K562 (cell line): Measurements from ENCODE around the gene CBFA2T3. TPM values are rescaled to one million over a fixed set of nuclear protein-coding genes. Genes with fewer than 3 reads are reported as not detected.

Experiments used
- ATAC-seq: fragments of 200-7000 bp; cut with Tn5 transposase; 3 replicates; pipeline ENCODE4 v1.9.1; 2020; ENCODE audit warnings: moderate library complexity
- BruUV-seq: library from RNA; stranded (reverse); fragments of 400-500 nt; replicated peaks from 2 replicates; lab custom pipeline; 2021; lab: Mats Ljungman, UMichigan
- CTCF ChIA-PET: fragments of 300-600 bp; formaldehyde crosslinking; extraction: SDS; loops from one replicate; lab custom pipeline; 2021; ENCODE audit warnings: low intra/inter-chr PET ratio; lab: Yijun Ruan, JAX
- POLR2A ChIA-PET: fragments of 300-600, 350-650 bp; sonication (Branson Sonifier 250); formaldehyde crosslinking; extraction: SDS; loops from one replicate; lab custom pipeline; 2021; ENCODE audit warnings: antibody characterized with exemption, inconsistent platforms; lab: Yijun Ruan, JAX
- DNase-seq, 4 experiments: peaks; one replicate each; pipeline versions ENCODE4 v3.0.0 to v3.0.0-alpha.2; 2011 to 2018; ENCODE audit warnings: low spot score in 3 of 4, mixed read lengths in 3 of 4; ENCODE audit errors: extremely low read depth in 1 of 4
- FAIRE-seq: peaks from 2 replicates; lab custom pipeline; 2011; peaks lifted over from hg19 to GRCh38; lab: Jason Lieb, UNC
- H2AFZ ChIP-seq: 2 replicates; pipeline ENCODE4 v1.6.0; 2011; ENCODE audit warnings: low read depth, low read length, control low read depth, inconsistent platforms
- H3K27ac ChIP-seq: fragments of 200-600 bp; 3 replicates; pipeline ENCODE4 v1.8.0; 2011; ENCODE audit warnings: low read depth, mild to moderate bottlenecking, control low read depth, inconsistent platforms, low read length, moderate library complexity, mixed read lengths; ENCODE audit errors: extremely low read depth
- H3K27me3 ChIP-seq, 2 experiments: fragments of 300-600 bp in 1 of 2; 2 replicates in 1 of 2; 3 replicates in 1 of 2; pipeline versions ENCODE4 v1.6.0 to v1.8.0; 2011; ENCODE audit warnings: inconsistent platforms in 2 of 2, low read length in 2 of 2, mild to moderate bottlenecking in 1 of 2, mixed read lengths in 1 of 2, moderate library complexity in 1 of 2; ENCODE audit not compliant: control insufficient read depth in 2 of 2, insufficient read depth in 2 of 2
- H3K36me3 ChIP-seq: fragments of 300-600 bp; 3 replicates; pipeline ENCODE4 v1.8.0; 2011; ENCODE audit warnings: mild to moderate bottlenecking, low read length, inconsistent platforms; ENCODE audit not compliant: control insufficient read depth, insufficient read depth
- H3K4me1 ChIP-seq, 2 experiments: fragments of 200-600 bp in 1 of 2; replicated peaks in 1 of 2; 2 replicates in 1 of 2; 3 replicates in 1 of 2; pipeline versions ENCODE4 v1.5.1 to v1.8.0; 2011; ENCODE audit warnings: inconsistent platforms in 2 of 2, low read length in 2 of 2, mild to moderate bottlenecking in 1 of 2, mixed read lengths in 1 of 2, moderate library complexity in 1 of 2; ENCODE audit not compliant: control insufficient read depth in 2 of 2, insufficient read depth in 2 of 2
- H3K4me2 ChIP-seq: 2 replicates; pipeline ENCODE4 v1.6.1; 2011; ENCODE audit warnings: low read length, control low read depth, inconsistent platforms, mixed read lengths; ENCODE audit not compliant: insufficient read depth
- H3K4me3 ChIP-seq: fragments of 200-600 bp; sonication (generic), shearing (Covaris generic); 2 replicates; pipeline ENCODE4 v1.5.1; 2016; ENCODE audit warnings: control low read depth, inconsistent platforms
- H3K79me2 ChIP-seq: fragments of 200-600 bp; 3 replicates; pipeline ENCODE4 v1.8.0; 2011; ENCODE audit warnings: low read length, inconsistent platforms; ENCODE audit not compliant: control insufficient read depth, insufficient read depth
- H3K9ac ChIP-seq, 2 experiments: 2 replicates each; pipeline versions ENCODE4 v1.6.0 to v1.6.1; 2011; ENCODE audit warnings: low read depth in 2 of 2, low read length in 2 of 2, control low read depth in 1 of 2, inconsistent platforms in 1 of 2, mild to moderate bottlenecking in 1 of 2, mixed read lengths in 1 of 2; ENCODE audit not compliant: insufficient read depth in 1 of 2
- H3K9me1 ChIP-seq: one replicate; pipeline ENCODE4 v1.6.0; 2011; ENCODE audit warnings: inconsistent platforms, mild to moderate bottlenecking, low read length, moderate library complexity; ENCODE audit not compliant: control insufficient read depth, insufficient read depth
- H3K9me3 ChIP-seq: replicated peaks from 2 replicates; pipeline ENCODE4 v1.5.1; 2011; ENCODE audit warnings: low read depth, low read length, inconsistent platforms; ENCODE audit not compliant: control insufficient read depth, insufficient read depth
- H4K20me1 ChIP-seq: replicated peaks from 2 replicates; pipeline ENCODE4 v1.6.1; 2011; ENCODE audit warnings: low read length, inconsistent platforms, mixed read lengths; ENCODE audit not compliant: control insufficient read depth, insufficient read depth
- ATF6 ChIP-seq: sonication (generic); formaldehyde crosslinking; IDR thresholded peaks from 2 replicates; pipeline ENCODE4 v1.4.0; 2020; ENCODE audit warnings: mild to moderate bottlenecking, missing genetic modification reagents
- DACH1 ChIP-seq: fragments of 450-650 bp; IDR thresholded peaks from 2 replicates; pipeline ENCODE4 v1.6.1; 2018; ENCODE audit not compliant: partially characterized antibody
- ERF ChIP-seq: fragments of 450-650 bp; formaldehyde crosslinking; IDR thresholded peaks from 2 replicates; pipeline ENCODE4 v1.4.0; 2020; ENCODE audit warnings: mild to moderate bottlenecking, mixed read lengths
- ESRRA ChIP-seq: fragments of 450-650 bp; IDR thresholded peaks from 2 replicates; pipeline ENCODE4 v1.6.1; 2014; ENCODE audit warnings: low read depth, mild to moderate bottlenecking, moderate library complexity, borderline replicate concordance
- ETS1 ChIP-seq: conservative IDR thresholded peaks from 2 replicates; pipeline ENCODE4 v1.6.1; 2011; ENCODE audit warnings: low read depth, mild to moderate bottlenecking, low read length; ENCODE audit not compliant: control insufficient read depth
- FOXK1 ChIP-seq: sonication (generic); formaldehyde crosslinking; IDR thresholded peaks from 2 replicates; pipeline ENCODE4 v1.8.0; 2022; ENCODE audit warnings: missing genetic modification reagents, mild to moderate bottlenecking, borderline replicate concordance
- HMGN3 ChIP-seq: IDR thresholded peaks from 2 replicates; pipeline ENCODE4 v1.6.1; 2011; ENCODE audit warnings: borderline replicate concordance, low read depth, mild to moderate bottlenecking, mixed read lengths, low read length; ENCODE audit not compliant: insufficient read length; ENCODE audit errors: extremely low read depth
- LARP7 ChIP-seq: fragments of 450-650 bp; IDR thresholded peaks from 2 replicates; pipeline ENCODE4 v1.6.1; 2016
- MXD1 ChIP-seq: fragments of 250-450 bp; sonication (Bioruptor Pico); IDR thresholded peaks from 2 replicates; pipeline ENCODE4 v1.8.0; 2021; ENCODE audit warnings: borderline replicate concordance, mild to moderate bottlenecking, moderate library complexity; ENCODE audit not compliant: poor library complexity, severe bottlenecking
- NBN ChIP-seq: fragments of 450-650 bp; IDR thresholded peaks from 2 replicates; pipeline ENCODE4 v1.6.1; 2016; ENCODE audit warnings: low read depth, mild to moderate bottlenecking
- PHTF2 ChIP-seq: fragments of 250-450 bp; sonication (Bioruptor Pico); IDR thresholded peaks from 2 replicates; pipeline ENCODE4 v1.5.0; 2021; ENCODE audit warnings: mild to moderate bottlenecking
- PML ChIP-seq: IDR thresholded peaks from 2 replicates; pipeline ENCODE4 v1.6.1; 2012; ENCODE audit warnings: low read length, inconsistent platforms
- SP1 ChIP-seq: sonication (generic); formaldehyde crosslinking; IDR thresholded peaks from 2 replicates; pipeline ENCODE4 v1.8.1; 2022; ENCODE audit warnings: mild to moderate bottlenecking, missing genetic modification reagents
- ZBTB9 ChIP-seq: fragments of 450-650 bp; formaldehyde crosslinking; IDR thresholded peaks from 2 replicates; pipeline ENCODE4 v1.4.0; 2020; ENCODE audit warnings: mild to moderate bottlenecking, moderate library complexity
- ZNF77 ChIP-seq: fragments of 250-450 bp; sonication (Bioruptor Pico); IDR thresholded peaks from 2 replicates; pipeline ENCODE4 v1.5.0; 2020
- WGBS: fragments of 100-300 bp; shearing (Covaris generic); methylation state at CpG from one replicate; pipeline ENCODE4 v1.1.6; 2016; ENCODE audit warnings: low coverage, mixed read lengths; ENCODE audit not compliant: insufficient coverage; ENCODE audit errors: missing lambda C conversion rate; 5-methylcytosine and 5-hydroxymethylcytosine counted together
- in situ Hi-C: fragments of 300-500 bp; cut with MboI; formaldehyde crosslinking; loops from 4 replicates; pipeline ENCODE4 v1.15.0; 2018; ENCODE audit warnings: inconsistent platforms, mixed read lengths
- intact Hi-C: fragments of 100-400 bp; cut with micrococcal nuclease; formaldehyde crosslinking; loops from 2 replicates; pipeline ENCODE4 v1.14.2; 2022
- polyA plus RNA-seq, 8 experiments: library from polyadenylated mRNA; depleted of rRNA in 4 of 8; stranded (reverse) in 5 of 8; unstranded in 3 of 8; fragments of >200 nt; fragmentation: Nextera tagmentation in 2 of 8; fragmentation: Illumina TruSeq in 1 of 8; extraction: Ambion mirVana in 2 of 8; extraction: Trizol in 1 of 8; gene quantifications; 2 replicates each; pipeline versions ENCODE4 v1.2.1 to v1.2.3, GENCODE V29; 2011 to 2014; ENCODE audit warnings: inconsistent platforms in 1 of 8, missing spikeins in 1 of 8
- total RNA-seq, 7 experiments: library from RNA; depleted of rRNA in 6 of 7; stranded (reverse); fragments of >200 nt in 6 of 7; fragmentation: Illumina TruSeq in 2 of 7; extraction: Trizol in 2 of 7; gene quantifications; 2 replicates each; pipeline versions ENCODE4 v1.2.1 to v1.2.3, GENCODE V29; 2011 to 2021; ENCODE audit warnings: low replicate concordance in 1 of 7

Gene CBFA2T3
- total and polyA plus RNA-seq, 9 of the 15 experiments (the other 6 are each of a cell fraction or from before 2014, with no cell fraction given): 2.3 to 145 (median 6.7) TPM

GRCh38 chr16:88856828-88857727 is 119.9 kb downstream of the CBFA2T3 start, which contains the start of the genes GALNS and TRAPPC2L:
TSS of gene GALNS (minus strand) at chr16:88856947. CDS start at chr16:88856877, 70 bp downstream.
TSS of gene TRAPPC2L (plus strand) at chr16:88857127. CDS start at chr16:88857151, 24 bp downstream.
- no TSS peak for BruUV-seq
- FAIRE-seq (peak; percentile 92), ATAC-seq (peak; percentile 95), DNase-seq (peak; percentile 96 to 99 (median 99))
- peaks cover 23% of the 10 kb centered on the region for H3K79me2 ChIP-seq
- H3K9ac ChIP-seq: peak within 1 kb of the TSS; percentile 73 to 95
- peak within 1 kb of the TSS; percentile 92 for H3K4me2 ChIP-seq
- H2AFZ ChIP-seq: peak within 1 kb of the TSS; percentile 72
- WGBS: 1% methylated on average over 83 of the region's 87 CpGs
- POLR2A ChIA-PET: interaction anchor here (0.6 to 2.0 kb wide), 12 partner anchors 9 to 319 kb away, joined by 3 to 10 read pairs (median 4); partner anchors contain the start of genes MVD and PABPN1L
- H3K4me3 ChIP-seq: peak within 1 kb of the TSS; percentile 69
- intact Hi-C loops (loop anchor here (2.0 kb wide), 1 partner anchor 44 kb away; no protein-coding TSS in a partner anchor), in situ Hi-C loops (no loop called here)
- CTCF ChIA-PET: interaction anchor here (1.4 to 1.5 kb wide), 2 partner anchors 45 to 120 kb away, joined by 4 to 5 read pairs; partner anchors contain the start of gene APRT
- peak within 1 kb of the TSS; percentile 31 for H3K27ac ChIP-seq
- no peaks in the 10 kb centered on the region; the same call in 1 of the 2 replicates for H4K20me1 ChIP-seq
- no peaks in the 10 kb centered on the region for H3K9me3 ChIP-seq
- no peaks in the 10 kb centered on the region for H3K27me3 ChIP-seq
- H3K4me1 ChIP-seq: peaks cover 8 to 46% of the 10 kb centered on the region in 2 experiments
- peaks cover 39% of the 10 kb centered on the region; the same call in 2 of the 3 replicates for H3K36me3 ChIP-seq
- H3K9me1 ChIP-seq: peaks cover 6% of the 10 kb centered on the region
- TF ChIP-seq MXD1 (CRISPR knock-in tag) (peak; percentile 55), ESRRA (peak; percentile 40; the same call in 1 of the 2 replicates), NBN (no peak), PML (0 out of 2 replicates have a peak, but pooled peaks have one; percentile 14), ETS1 (peak; percentile 98), LARP7 (no peak), SP1 (CRISPR knock-in tag) (peak; percentile 95), DACH1 (peak; percentile 93), FOXK1 (CRISPR knock-in tag) (no peak), ATF6 (CRISPR knock-in tag) (0 out of 2 replicates have a peak, but pooled peaks have one; percentile 40), PHTF2 (CRISPR knock-in tag) (no peak), HMGN3 (peak; percentile 82), ERF (CRISPR knock-in tag) (peak; percentile 61; the same call in 1 of the 2 replicates), ZBTB9 (CRISPR knock-in tag) (peak; percentile 59; the same call in 1 of the 2 replicates), ZNF77 (CRISPR knock-in tag) (no peak)
